ENCODE measurements around the gene MEAF6. TPM values are rescaled to one million over a fixed set of nuclear protein-coding genes. Genes with fewer than 3 reads are reported as not detected.

Gene MEAF6
- total and polyA plus RNA-seq, 2 donors (not counting 3 experiments of a cell fraction or from before 2014, with no cell fraction given): 28.0 to 62.5 TPM

- BruUV-seq (replicated peaks): TSS peak; percentile 34
- TF ChIP-seq POLR2AphosphoS5 (IDR thresholded peaks at IDR 0.05; ENCODE audit: insufficient read depth, low read depth, low read length): no peak
- TF ChIP-seq CTCF (IDR thresholded peaks at IDR 0.05; ENCODE audit: extremely low read depth in 1 of 2, insufficient read depth in 1 of 2, low read depth in 1 of 2, low read length in 2 of 2): no peak
- no peak for TF ChIP-seq JUN (IDR thresholded peaks at IDR 0.05; ENCODE audit: borderline replicate concordance, insufficient read depth, insufficient read length, low read depth)
- TF ChIP-seq MAX (IDR thresholded peaks at IDR 0.05; ENCODE audit: insufficient read depth, insufficient read length): no peak
- no peak for TF ChIP-seq EZH2 (IDR thresholded peaks at IDR 0.05; ENCODE audit: borderline replicate concordance, low read depth, low read length, severe bottlenecking)
- TF ChIP-seq FOS (IDR thresholded peaks at IDR 0.05; ENCODE audit: borderline replicate concordance, insufficient read depth, low read length): no peak
- TF ChIP-seq POLR2A (IDR thresholded peaks at IDR 0.05; ENCODE audit: low read depth, low read length): no peak
- TF ChIP-seq MYC (IDR thresholded peaks at IDR 0.05; ENCODE audit: low read depth, low read length): no peak
- TF ChIP-seq GATA2 (IDR thresholded peaks at IDR 0.05; ENCODE audit: insufficient read depth, insufficient read length, low read depth, low read length): no peak
- Histone ChIP-seq H3K9me3 (replicated peaks; ENCODE audit: control insufficient read depth, insufficient read depth, low read length) (no peaks in the 10 kb centered on the region), H2AFZ (ENCODE audit: low read depth, low read length) (peak overlapping the region; percentile 3), H3K9me1 (replicated peaks; ENCODE audit: control insufficient read depth, extremely low read depth, insufficient read depth, low read length) (no peaks in the 10 kb centered on the region), H3K36me3 (ENCODE audit: control insufficient read depth in 2 of 2, extremely low read depth in 1 of 2, insufficient read depth in 2 of 2, low read length in 2 of 2) (peaks cover 0 to 3% of the 10 kb centered on the region in 2 experiments), H3K79me2 (ENCODE audit: control insufficient read depth, insufficient read depth, low read length) (peaks cover 49% of the 10 kb centered on the region), H3K4me3 (replicated peaks in 1 of 3; ENCODE audit: insufficient read depth in 1 of 3, low read depth in 1 of 3, low read length in 3 of 3) (peak overlapping the region; percentile 47 to 69 (median 55)), H3K4me1 (ENCODE audit: control insufficient read depth, extremely low read depth, insufficient read depth, low read length) (peaks cover 78% of the 10 kb centered on the region), H3K9ac (replicated peaks; ENCODE audit: extremely low read depth, insufficient read depth, low read length) (peak overlapping the region; percentile 74), H4K20me1 (replicated peaks; ENCODE audit: control insufficient read depth, extremely low read depth, insufficient read depth, low read length) (no peaks in the 10 kb centered on the region), H3K27me3 (ENCODE audit: control insufficient read depth in 2 of 2, insufficient read depth in 2 of 2, low read length in 2 of 2) (no peaks in the 10 kb centered on the region), H3K27ac (ENCODE audit: insufficient read depth, low read depth, low read length) (peak overlapping the region; percentile 65), H3K4me2 (ENCODE audit: insufficient read depth, low read length) (peak overlapping the region; percentile 64)
- no peak for DNase-seq (ENCODE audit: low read depth, low spot score)
- FAIRE-seq: peak; percentile 40
- dilution Hi-C loops (cut with MboI; ENCODE audit: extremely low pct_ligation_motif_present, low sequenced_read_pairs): no loop called here
- ChIA-PET CTCF (interaction anchor here (1.2 to 8.9 kb wide), 5 partner anchors 9 to 899 kb away, joined by 4 to 158 read pairs (median 8); no protein-coding TSS in a partner anchor), POLR2A (interaction anchor here (0.6 to 4.1 kb wide), 3 partner anchors 12 to 536 kb away, joined by 3 to 27 read pairs (median 3); no protein-coding TSS in a partner anchor)
- intact Hi-C loops (cut with micrococcal nuclease): loop anchor here (5.0 to 10.0 kb wide), 4 partner anchors 122 to 1088 kb away; partner anchors contain the start of genes C1orf122, GNL2, STK40 and YRDC
These were observed 39.7 kb downstream of the MEAF6 start for GRCh38 chr1:37474697-37475379.

Data from endothelial cell of umbilical vein (primary cell).